ENCODE results near the gene TOP3B.

GRCh38 chr22:22027955-22028354, 45.4 kb upstream of the TOP3B start:
- TF ChIP-seq TAF1 (IDR thresholded peaks at IDR 0.05; ENCODE audit: low read depth, low read length) (no peak), SPI1 (IDR thresholded peaks at IDR 0.05; ENCODE audit: low read depth, low read length) (no peak), POLR2AphosphoS5 (IDR thresholded peaks at IDR 0.05; ENCODE audit: low read depth, low read length) (no peak)
